Gastroesophageal sphincter (tissue), 3 donors: ENCODE data around the gene FBXL16.

Experiments
- CTCF ChIP-seq, 4 experiments: fragments of 200-600 bp in 2 of 4; fragments of 450-650 bp in 2 of 4; sonication (generic) in 1 of 4; IDR thresholded peaks; one replicate each; pipeline ENCODE4 v1.5.1; 2017 to 2019; ENCODE audit warnings: antibody characterized with exemption in 4 of 4, mild to moderate bottlenecking in 2 of 4, moderate library complexity in 2 of 4
- EP300 ChIP-seq: sonication (generic); formaldehyde crosslinking; IDR thresholded peaks from one replicate; pipeline ENCODE4 v1.6.1; 2017; ENCODE audit warnings: antibody characterized with exemption, mild to moderate bottlenecking
- POLR2AphosphoS5 ChIP-seq: sonication (generic); formaldehyde crosslinking; IDR thresholded peaks from one replicate; pipeline ENCODE4 v1.6.1; 2017; ENCODE audit warnings: antibody characterized with exemption

- no peak for TF ChIP-seq CTCF (IDR thresholded peaks at IDR 0.05)
- no peak for TF ChIP-seq EP300
- TF ChIP-seq POLR2AphosphoS5: no peak
Observed at GRCh38 chr16:693364-693763, 12.2 kb downstream of the FBXL16 start.
